Measurements from ENCODE around the gene ASF1B.
"Not testable (repeated sequence)": the region's sequence is repeated elsewhere in the genome, so short reads cannot be mapped to it uniquely, and the experiment has no call there.

The ASF1B gene

GRCh38 chr19:14136509-14137281 is at the start of gene ASF1B:
TSS of gene ASF1B (minus strand) at chr19:14136589. CDS start at chr19:14136456, 133 bp downstream.
- CTCF ChIA-PET, result interaction anchor here (0.6 to 4.3 kb wide), 70 partner anchors 9 to 384 kb away, joined by 3 to 50 read pairs (median 4); partner anchors contain the start of genes ADGRE5, BRME1, CC2D1A and NANOS3
- peak; percentile 90 for TF ChIP-seq CTCF (IDR thresholded peaks at IDR 0.05; ENCODE audit: control extremely low read depth, extremely low read depth, low read depth, missing control alignments)
- DNase-seq (ENCODE audit: extremely low spot score), result peak; percentile 98
- POLR2A ChIA-PET, result interaction anchor here (0.6 to 1.2 kb wide), 15 partner anchors 14 to 345 kb away, joined by 3 to 9 read pairs (median 3); no protein-coding TSS in a partner anchor

- DNase-seq (ENCODE audit: extremely low spot score); POLR2A ChIA-PET: not testable (repeated sequence)
- CTCF ChIA-PET, result interaction anchor here (1.1 to 1.2 kb wide), 2 partner anchors 10 to 74 kb away, joined by 3 to 4 read pairs; no protein-coding TSS in a partner anchor
These were observed 49.3 kb upstream of the ASF1B start for GRCh38 chr19:14185691-14186090.

- ChIA-PET POLR2A (no interaction called here), CTCF (interaction anchor here (1.1 to 1.2 kb wide), 2 partner anchors 10 to 74 kb away, joined by 3 to 4 read pairs; no protein-coding TSS in a partner anchor)
- no peak for DNase-seq (ENCODE audit: extremely low spot score)
- no peak for TF ChIP-seq CTCF (IDR thresholded peaks at IDR 0.05; ENCODE audit: control extremely low read depth, extremely low read depth, low read depth, missing control alignments)
These were observed 48.8 kb upstream of the ASF1B start for GRCh38 chr19:14185158-14185557.

GRCh38 chr19:14183741-14184350 is 47.5 kb upstream of the ASF1B start:
- ChIA-PET CTCF (interaction anchor here (0.6 to 1.6 kb wide), 3 partner anchors 16 to 297 kb away, joined by 3 to 5 read pairs (median 3); partner anchors contain the start of gene ASF1B), POLR2A (interaction anchor here (0.6 kb wide), 1 partner anchor 430 kb away, joined by 4 read pairs; no protein-coding TSS in a partner anchor)
- no peak for TF ChIP-seq CTCF (IDR thresholded peaks at IDR 0.05; ENCODE audit: control extremely low read depth, extremely low read depth, low read depth, missing control alignments)
- DNase-seq (ENCODE audit: extremely low spot score), result no peak

GRCh38 chr19:14182476-14182875 is 46.1 kb upstream of the ASF1B start:
- CTCF ChIA-PET, result interaction anchor here (1.6 kb wide), 1 partner anchor 46 kb away, joined by 5 read pairs; the partner anchor contains the start of gene ASF1B
- POLR2A ChIA-PET, result no interaction called here
- peak; percentile 15 for DNase-seq (ENCODE audit: extremely low spot score)
- no peak for TF ChIP-seq CTCF (IDR thresholded peaks at IDR 0.05; ENCODE audit: control extremely low read depth, extremely low read depth, low read depth, missing control alignments)

- peak; percentile 4 for DNase-seq (ENCODE audit: extremely low spot score)
- ChIA-PET POLR2A (no interaction called here), CTCF (no interaction called here)
- TF ChIP-seq CTCF (IDR thresholded peaks at IDR 0.05; ENCODE audit: control extremely low read depth, extremely low read depth, low read depth, missing control alignments), result no peak
These were observed 45.5 kb upstream of the ASF1B start for GRCh38 chr19:14181906-14182305.

- POLR2A ChIA-PET, result not testable (repeated sequence)
- CTCF ChIA-PET, result interaction anchor here (1.3 kb wide), 1 partner anchor 45 kb away, joined by 3 read pairs; the partner anchor contains the start of gene ASF1B
- DNase-seq (ENCODE audit: extremely low spot score), result peak; percentile 3
These were observed 44.8 kb upstream of the ASF1B start for GRCh38 chr19:14181199-14181598.

Data from GM10248 (cell line).